Measurements from ENCODE around the gene ZNRF4. TPM values are rescaled to one million over a fixed set of nuclear protein-coding genes. Genes with fewer than 3 reads are reported as not detected.

The ZNRF4 gene
- total RNA-seq, 2 donors from 2014 or later, result not detected

- H3K27me3 ChIP-seq, result no peaks in the 10 kb centered on the region
- H3K9ac ChIP-seq (ENCODE audit: low read depth in 2 of 2, low read length in 2 of 2), result no peak overlapping the region
- no peak for TF ChIP-seq CTCF (IDR thresholded peaks at IDR 0.05)
- H3K4me1 ChIP-seq, result no peaks in the 10 kb centered on the region
- no peak overlapping the region for H3K27ac ChIP-seq
- no peaks in the 10 kb centered on the region for H3K9me3 ChIP-seq
- DNase-seq, result no peak
- intact Hi-C loops (cut with DNase I), result no loop called here
- no peaks in the 10 kb centered on the region for H3K36me3 ChIP-seq
- no peak overlapping the region for H3K4me3 ChIP-seq
Measured at GRCh38 chr19:5456841-5457200, 1.6 kb downstream of the ZNRF4 start.

GRCh38 chr19:5457709-5458108 lies 2.5 kb downstream of the ZNRF4 start:
- no peaks in the 10 kb centered on the region for H3K9me3 ChIP-seq
- intact Hi-C loops (cut with DNase I), result no loop called here
- H3K36me3 ChIP-seq, result no peaks in the 10 kb centered on the region
- no peak for TF ChIP-seq CTCF (IDR thresholded peaks at IDR 0.05)
- no peaks in the 10 kb centered on the region for H3K4me1 ChIP-seq
- H3K27me3 ChIP-seq, result no peaks in the 10 kb centered on the region
- H3K4me3 ChIP-seq, result no peak overlapping the region
- no peak overlapping the region for H3K9ac ChIP-seq (ENCODE audit: low read depth in 2 of 2, low read length in 2 of 2)
- no peak overlapping the region for H3K27ac ChIP-seq
- DNase-seq, result no peak

- Histone ChIP-seq H3K4me1 (no peaks in the 10 kb centered on the region), H3K9me3 (no peaks in the 10 kb centered on the region), H3K36me3 (no peaks in the 10 kb centered on the region), H3K27me3 (no peaks in the 10 kb centered on the region), H3K9ac (ENCODE audit: low read depth in 2 of 2, low read length in 2 of 2) (no peak overlapping the region), H3K27ac (no peak overlapping the region), H3K4me3 (no peak overlapping the region)
- intact Hi-C loops (cut with DNase I), result no loop called here
- no peak for TF ChIP-seq CTCF (IDR thresholded peaks at IDR 0.05)
- no peak for DNase-seq
Measured at GRCh38 chr19:5458420-5458819, 3.2 kb downstream of the ZNRF4 start.

GRCh38 chr19:5459360-5459759 lies 4.1 kb downstream of the ZNRF4 start:
- H3K27me3 ChIP-seq, result no peaks in the 10 kb centered on the region
- no peak overlapping the region for H3K9ac ChIP-seq (ENCODE audit: low read depth in 2 of 2, low read length in 2 of 2)
- TF ChIP-seq CTCF (IDR thresholded peaks at IDR 0.05), result no peak
- no peak overlapping the region for H3K27ac ChIP-seq
- no peak for DNase-seq
- intact Hi-C loops (cut with DNase I), result no loop called here
- H3K4me1 ChIP-seq, result no peaks in the 10 kb centered on the region
- no peaks in the 10 kb centered on the region for H3K9me3 ChIP-seq
- no peak overlapping the region for H3K4me3 ChIP-seq
- no peaks in the 10 kb centered on the region for H3K36me3 ChIP-seq

GRCh38 chr19:5460748-5461147 lies 5.5 kb downstream of the ZNRF4 start:
- no peaks in the 10 kb centered on the region for H3K36me3 ChIP-seq
- H3K9me3 ChIP-seq, result no peaks in the 10 kb centered on the region
- H3K4me3 ChIP-seq, result no peak overlapping the region
- H3K27me3 ChIP-seq, result no peaks in the 10 kb centered on the region
- H3K4me1 ChIP-seq, result no peaks in the 10 kb centered on the region
- DNase-seq, result no peak
- intact Hi-C loops (cut with DNase I), result no loop called here
- H3K27ac ChIP-seq, result no peak overlapping the region
- no peak overlapping the region for H3K9ac ChIP-seq (ENCODE audit: low read depth in 2 of 2, low read length in 2 of 2)
- no peak for TF ChIP-seq CTCF (IDR thresholded peaks at IDR 0.05)

GRCh38 chr19:5463959-5464358 lies 8.7 kb downstream of the ZNRF4 start:
- Histone ChIP-seq H3K4me3 (no peak overlapping the region), H3K27ac (no peak overlapping the region), H3K36me3 (no peaks in the 10 kb centered on the region), H3K9me3 (no peaks in the 10 kb centered on the region), H3K27me3 (no peaks in the 10 kb centered on the region), H3K4me1 (no peaks in the 10 kb centered on the region), H3K9ac (ENCODE audit: low read depth in 2 of 2, low read length in 2 of 2) (no peak overlapping the region)
- no peak for TF ChIP-seq CTCF (IDR thresholded peaks at IDR 0.05)
- intact Hi-C loops (cut with DNase I), result no loop called here
- DNase-seq, result no peak

Data from colonic mucosa (tissue), 4 donors.